Adipocyte (in vitro differentiated cells): Measurements from ENCODE around the gene TKT.
"Not testable (repeated sequence)": the region's sequence is repeated elsewhere in the genome, so short reads cannot be mapped to it uniquely, and the experiment has no call there.

Source experiments
- DNase-seq: peaks from one replicate; pipeline ENCODE4 v3.0.0-alpha.2; 2015; ENCODE audit warnings: low read depth
- H3K27me3 ChIP-seq: replicated peaks from 2 replicates; pipeline ENCODE4 v1.7.0; 2013; ENCODE audit warnings: mild to moderate bottlenecking, low read length, moderate library complexity; ENCODE audit not compliant: control insufficient read depth, insufficient read depth
- H3K36me3 ChIP-seq: 2 replicates; pipeline ENCODE4 v1.7.0; 2013; ENCODE audit warnings: low read length, mild to moderate bottlenecking, moderate library complexity; ENCODE audit not compliant: control insufficient read depth, insufficient read depth, severe bottlenecking
- H3K4me1 ChIP-seq: 2 replicates; pipeline ENCODE4 v1.7.0; 2013; ENCODE audit warnings: mild to moderate bottlenecking, low read length, moderate library complexity; ENCODE audit not compliant: control insufficient read depth, insufficient read depth
- H3K4me3 ChIP-seq: 2 replicates; pipeline ENCODE4 v1.7.0; 2013; ENCODE audit warnings: mild to moderate bottlenecking, low read length, moderate library complexity
- H3K9ac ChIP-seq: 2 replicates; pipeline ENCODE4 v1.7.0; 2013; ENCODE audit warnings: mild to moderate bottlenecking, low read length, moderate library complexity
- H3K9me3 ChIP-seq: 2 replicates; pipeline ENCODE4 v1.7.0; 2013; ENCODE audit warnings: mild to moderate bottlenecking, low read length, moderate library complexity; ENCODE audit not compliant: control insufficient read depth

TKT gene, protein sequence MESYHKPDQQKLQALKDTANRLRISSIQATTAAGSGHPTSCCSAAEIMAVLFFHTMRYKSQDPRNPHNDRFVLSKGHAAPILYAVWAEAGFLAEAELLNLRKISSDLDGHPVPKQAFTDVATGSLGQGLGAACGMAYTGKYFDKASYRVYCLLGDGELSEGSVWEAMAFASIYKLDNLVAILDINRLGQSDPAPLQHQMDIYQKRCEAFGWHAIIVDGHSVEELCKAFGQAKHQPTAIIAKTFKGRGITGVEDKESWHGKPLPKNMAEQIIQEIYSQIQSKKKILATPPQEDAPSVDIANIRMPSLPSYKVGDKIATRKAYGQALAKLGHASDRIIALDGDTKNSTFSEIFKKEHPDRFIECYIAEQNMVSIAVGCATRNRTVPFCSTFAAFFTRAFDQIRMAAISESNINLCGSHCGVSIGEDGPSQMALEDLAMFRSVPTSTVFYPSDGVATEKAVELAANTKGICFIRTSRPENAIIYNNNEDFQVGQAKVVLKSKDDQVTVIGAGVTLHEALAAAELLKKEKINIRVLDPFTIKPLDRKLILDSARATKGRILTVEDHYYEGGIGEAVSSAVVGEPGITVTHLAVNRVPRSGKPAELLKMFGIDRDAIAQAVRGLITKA

GRCh38 chr3:53255775-53256703 is at the start of gene TKT:
TKT (minus strand) TSS chr3:53256022; CDS start chr3:53255942, 80 bp downstream.
- Histone ChIP-seq H3K9ac (peak within 1 kb of the TSS; percentile 98), H3K4me3 (peak within 1 kb of the TSS; percentile 99), H3K27me3 (no peaks in the 10 kb centered on the region), H3K36me3 (no peaks in the 10 kb centered on the region), H3K9me3 (no peaks in the 10 kb centered on the region), H3K4me1 (peaks cover 49% of the 10 kb centered on the region)
- DNase-seq = peak; percentile 97

GRCh38 chr3:53303957-53304356 is 48.1 kb upstream of the TKT start:
- Histone ChIP-seq H3K36me3 (peaks cover 59% of the 10 kb centered on the region), H3K27me3 (no peaks in the 10 kb centered on the region), H3K9ac (peak overlapping the region; percentile 7), H3K9me3 (no peaks in the 10 kb centered on the region), H3K4me3 (no peak overlapping the region), H3K4me1 (peaks cover 26% of the 10 kb centered on the region)
- DNase-seq = no peak

DNA sequence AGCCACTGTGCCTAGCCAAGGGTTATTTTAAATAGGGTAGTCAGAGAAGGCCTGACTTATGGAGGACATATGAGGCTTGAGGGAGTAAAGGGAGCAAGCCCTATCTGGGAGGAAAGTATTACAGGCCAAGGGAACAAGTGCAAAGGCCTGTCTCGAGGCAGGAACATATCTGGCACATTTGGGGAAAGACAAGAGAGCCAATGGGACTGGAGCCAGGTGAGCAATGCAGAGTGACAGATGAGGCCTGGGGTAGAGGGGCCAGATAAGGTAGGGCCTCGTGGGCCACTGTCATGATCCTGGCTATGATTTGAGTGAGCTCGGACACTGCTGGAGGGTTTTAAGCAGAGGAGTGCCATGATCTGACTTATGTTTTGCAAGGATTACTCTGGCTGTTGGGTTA is 47.7 kb upstream of the TKT start:
- peaks cover 59% of the 10 kb centered on the region for H3K36me3 ChIP-seq
- H3K9me3 ChIP-seq = no peaks in the 10 kb centered on the region
- H3K4me1 ChIP-seq = peaks cover 26% of the 10 kb centered on the region
- DNase-seq = no peak
- no peak overlapping the region for H3K4me3 ChIP-seq
- peak overlapping the region; percentile 7 for H3K9ac ChIP-seq
- H3K27me3 ChIP-seq = no peaks in the 10 kb centered on the region

DNA sequence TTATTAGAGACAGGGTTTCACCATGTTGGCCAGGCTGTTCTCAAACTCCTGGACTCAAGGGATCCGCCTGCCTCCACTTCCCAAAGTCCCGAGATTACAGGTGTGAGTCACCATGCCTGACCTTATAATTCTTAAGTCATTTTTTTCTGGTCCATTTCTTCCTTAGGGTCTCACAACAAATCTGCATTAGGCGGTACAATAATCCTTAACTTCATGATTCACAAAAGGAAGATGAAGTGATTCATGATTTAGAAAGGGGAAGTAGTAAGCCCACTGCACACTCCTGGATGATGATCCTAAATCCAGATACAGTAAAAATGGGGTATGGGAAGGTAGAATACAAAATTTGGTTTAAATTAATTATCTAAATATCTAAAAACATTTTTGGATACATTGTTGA is 45.0 kb upstream of the TKT start:
- H3K27me3 ChIP-seq = no peaks in the 10 kb centered on the region
- H3K9me3 ChIP-seq = no peaks in the 10 kb centered on the region
- peaks cover 66% of the 10 kb centered on the region for H3K36me3 ChIP-seq
- H3K4me1 ChIP-seq = peaks cover 17% of the 10 kb centered on the region
- H3K4me3 ChIP-seq = no peak overlapping the region
- DNase-seq = no peak
- no peak overlapping the region for H3K9ac ChIP-seq

GRCh38 chr3:53299611-53300023 is 43.8 kb upstream of the TKT start:
- peak; percentile 93 for DNase-seq
- H3K4me1 ChIP-seq = peaks cover 17% of the 10 kb centered on the region
- not testable (repeated sequence) for H3K4me3 ChIP-seq, H3K9me3 ChIP-seq, H3K27me3 ChIP-seq
- peak overlapping the region; percentile 13 for H3K9ac ChIP-seq
- H3K36me3 ChIP-seq = peaks cover 70% of the 10 kb centered on the region

GRCh38 chr3:53295410-53295809 is 39.6 kb upstream of the TKT start:
- Histone ChIP-seq H3K36me3 (peaks cover 59% of the 10 kb centered on the region), H3K9ac (no peak overlapping the region), H3K9me3 (no peaks in the 10 kb centered on the region), H3K27me3 (no peaks in the 10 kb centered on the region), H3K4me3 (no peak overlapping the region), H3K4me1 (peaks cover 3% of the 10 kb centered on the region)
- DNase-seq = no peak

DNA sequence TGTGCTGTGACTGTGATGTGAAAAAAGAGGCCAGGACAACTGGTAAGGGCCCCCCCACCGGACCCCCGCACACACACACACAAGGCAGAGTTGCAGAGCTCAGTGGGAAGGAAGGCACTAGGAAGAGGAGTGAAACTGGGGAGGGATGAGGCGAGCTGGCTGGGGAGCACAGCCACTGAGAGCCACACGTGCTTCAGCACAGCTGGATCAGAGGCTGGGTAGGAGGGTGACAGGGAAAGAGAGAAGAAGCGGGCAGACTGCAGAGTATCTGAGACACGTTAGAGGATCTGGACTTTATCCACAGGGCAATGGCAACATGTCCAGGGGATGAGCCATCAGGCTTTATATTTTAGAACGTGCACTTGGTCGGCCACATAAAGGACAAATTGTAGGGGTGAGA is 38.0 kb upstream of the TKT start:
- DNase-seq = no peak
- no peaks in the 10 kb centered on the region for H3K27me3 ChIP-seq
- no peak overlapping the region for H3K4me3 ChIP-seq
- H3K9ac ChIP-seq = no peak overlapping the region
- peaks cover 58% of the 10 kb centered on the region for H3K36me3 ChIP-seq
- no peaks in the 10 kb centered on the region for H3K9me3 ChIP-seq
- H3K4me1 ChIP-seq = no peaks in the 10 kb centered on the region

DNA sequence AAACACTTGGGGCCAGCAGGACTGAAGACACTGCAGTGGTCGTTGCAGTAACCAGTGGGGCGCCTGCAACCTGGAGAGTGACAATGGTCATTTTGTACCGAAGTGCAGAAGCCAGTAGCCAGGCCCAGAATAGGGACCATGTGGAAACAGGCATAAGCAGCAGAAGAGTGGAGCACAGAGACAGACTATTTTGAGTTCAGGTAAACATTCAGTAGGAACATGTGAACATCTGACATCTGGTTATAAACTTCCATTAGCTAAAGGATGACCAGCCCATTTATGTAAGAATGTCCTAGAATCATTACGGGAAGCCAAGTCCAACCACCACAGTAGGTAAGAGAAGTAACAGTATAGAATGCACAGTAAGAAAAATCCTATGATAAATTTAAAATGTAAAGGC is 32.4 kb upstream of the TKT start:
- Histone ChIP-seq H3K9ac (no peak overlapping the region), H3K27me3 (no peaks in the 10 kb centered on the region), H3K9me3 (no peaks in the 10 kb centered on the region), H3K4me3 (no peak overlapping the region), H3K36me3 (peaks cover 70% of the 10 kb centered on the region), H3K4me1 (peaks cover 11% of the 10 kb centered on the region)
- DNase-seq = no peak

DNA sequence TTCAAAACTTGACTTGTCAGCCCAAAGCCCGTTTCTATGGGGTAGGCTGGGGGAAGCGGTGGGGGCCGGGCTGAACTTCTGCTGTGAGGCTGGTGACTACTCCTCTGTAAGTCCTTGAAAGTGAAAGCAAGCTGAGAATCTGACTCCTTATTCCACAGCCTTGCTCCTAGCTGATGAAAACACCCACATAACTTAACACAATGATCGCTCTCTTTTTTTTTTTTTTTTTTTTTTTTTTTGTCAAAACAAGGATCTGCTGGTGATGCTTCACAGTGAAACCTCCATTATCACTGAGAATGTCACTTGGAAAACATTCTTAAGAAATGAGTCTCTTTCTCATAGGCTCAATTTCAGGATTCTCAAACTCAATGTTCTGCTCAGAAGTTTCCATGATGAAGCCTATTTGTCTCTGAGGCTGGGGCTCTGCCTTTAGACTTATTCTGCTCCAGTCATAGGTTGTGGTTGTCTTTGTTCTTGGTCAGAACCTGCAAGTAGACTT is 31.4 kb upstream of the TKT start:
- Histone ChIP-seq H3K36me3 (peaks cover 73% of the 10 kb centered on the region), H3K27me3 (no peaks in the 10 kb centered on the region), H3K4me1 (peaks cover 11% of the 10 kb centered on the region), H3K9me3 (no peaks in the 10 kb centered on the region), H3K4me3 (no peak overlapping the region), H3K9ac (peak overlapping the region; percentile 60)
- DNase-seq = peak; percentile 77

- DNase-seq = no peak
- Histone ChIP-seq H3K4me3 (no peak overlapping the region), H3K4me1 (peaks cover 11% of the 10 kb centered on the region), H3K9ac (peak overlapping the region; percentile 60), H3K27me3 (no peaks in the 10 kb centered on the region), H3K36me3 (peaks cover 68% of the 10 kb centered on the region), H3K9me3 (no peaks in the 10 kb centered on the region)
Measured at GRCh38 chr3:53286727-53287126, 30.9 kb upstream of the TKT start.

DNA sequence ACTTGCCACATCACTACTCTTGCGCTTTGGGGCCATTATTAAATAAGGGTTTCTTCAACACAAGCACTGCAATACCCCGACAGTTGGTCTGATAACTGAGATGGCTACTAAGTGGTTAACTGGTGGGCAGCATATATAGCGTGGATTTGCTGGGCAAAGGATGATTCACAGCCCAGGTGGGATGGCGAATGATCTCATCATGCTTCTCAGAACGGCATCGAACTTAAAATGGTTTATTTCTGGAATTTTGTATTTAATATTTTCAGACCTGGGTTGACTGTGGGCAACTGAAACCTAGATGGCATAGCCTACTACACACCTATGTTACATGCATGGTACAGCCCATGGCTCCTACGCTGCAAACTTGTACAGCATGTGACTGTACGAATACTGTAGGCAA is 26.8 kb upstream of the TKT start:
- H3K9ac ChIP-seq = no peak overlapping the region
- H3K9me3 ChIP-seq = no peaks in the 10 kb centered on the region
- no peak overlapping the region for H3K4me3 ChIP-seq
- no peaks in the 10 kb centered on the region for H3K27me3 ChIP-seq
- peaks cover 49% of the 10 kb centered on the region for H3K36me3 ChIP-seq
- peaks cover 10% of the 10 kb centered on the region for H3K4me1 ChIP-seq
- DNase-seq = no peak
